HG02943 (cell line): ENCODE data around the gene EEA1.
"Not testable (repeated sequence)": the region's sequence is repeated elsewhere in the genome, so short reads cannot be mapped to it uniquely, and the experiment has no call there.

ENCODE experiments used
- ATAC-seq: cut with Tn5 transposase; IDR thresholded peaks from one replicate; pipeline ENCODE4 v1.9.1; 2021; ENCODE audit warnings: mild to moderate bottlenecking, low read depth, moderate library complexity; ENCODE audit not compliant: unreplicated experiment

The EEA1 gene

DNA sequence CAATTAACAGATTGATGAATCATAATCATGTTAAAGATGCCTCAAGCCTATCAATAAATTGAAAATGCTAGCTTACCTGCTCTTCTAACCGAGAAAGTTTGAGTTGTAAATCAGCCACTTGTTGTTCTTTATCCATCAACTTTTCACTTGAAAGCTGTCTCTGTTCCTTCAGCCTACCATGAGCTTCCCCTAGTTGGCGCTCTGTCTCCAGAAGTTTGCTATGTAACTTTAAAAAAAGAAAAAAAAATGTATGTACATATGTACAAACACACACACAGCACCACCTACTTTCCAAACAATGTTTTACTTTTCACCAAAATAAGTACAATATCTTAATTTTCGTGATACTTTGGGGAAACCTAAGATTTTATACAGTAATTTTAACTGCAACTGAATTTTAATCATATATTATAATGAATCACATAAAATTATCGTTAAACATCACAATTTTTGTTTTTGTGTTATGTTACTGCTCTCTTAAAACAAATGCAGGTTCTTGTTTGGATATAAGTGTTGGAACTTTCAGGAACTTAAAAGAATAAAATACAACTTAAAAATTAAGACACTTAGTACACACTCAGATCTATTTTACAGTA is 101.2 kb downstream of the EEA1 start:
- no peak for ATAC-seq

DNA sequence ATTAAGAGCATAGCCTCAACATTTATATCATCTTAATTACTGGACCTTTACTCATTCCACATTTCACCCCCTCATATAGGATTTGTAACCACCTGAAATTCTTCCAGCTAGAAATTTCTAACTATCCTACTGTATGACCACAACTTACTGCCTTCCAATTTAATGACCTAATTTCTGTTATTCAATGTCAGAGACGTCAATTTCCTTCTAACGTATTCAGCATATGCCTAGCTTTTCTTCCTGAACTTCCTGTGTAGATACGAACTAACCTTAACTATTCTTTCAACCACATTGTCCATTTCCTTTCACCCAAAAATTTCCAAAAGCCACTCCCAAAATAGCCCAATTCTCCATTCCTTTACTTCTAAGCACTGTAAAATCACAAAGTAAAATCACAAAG is 108.0 kb downstream of the EEA1 start:
- no peak for ATAC-seq

DNA sequence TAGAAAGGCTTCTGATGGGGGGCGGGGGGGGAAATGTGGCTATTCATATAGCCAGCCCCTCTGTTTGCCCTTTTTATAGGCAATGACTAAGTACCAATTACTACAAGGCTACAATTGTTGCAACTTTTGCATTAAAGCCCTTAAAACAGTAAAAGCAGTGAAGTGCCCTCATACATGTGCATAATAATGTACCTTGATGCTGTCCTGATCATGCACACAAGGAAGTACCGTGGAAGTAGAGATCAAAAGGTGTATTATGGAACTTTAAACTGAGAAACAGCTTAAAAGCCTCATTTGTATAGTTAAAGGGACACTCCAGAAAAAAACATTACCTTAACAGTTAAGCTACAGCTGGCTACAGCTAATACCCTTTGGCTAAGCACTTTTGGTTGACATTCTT is 114.5 kb downstream of the EEA1 start:
- ATAC-seq: no peak

DNA sequence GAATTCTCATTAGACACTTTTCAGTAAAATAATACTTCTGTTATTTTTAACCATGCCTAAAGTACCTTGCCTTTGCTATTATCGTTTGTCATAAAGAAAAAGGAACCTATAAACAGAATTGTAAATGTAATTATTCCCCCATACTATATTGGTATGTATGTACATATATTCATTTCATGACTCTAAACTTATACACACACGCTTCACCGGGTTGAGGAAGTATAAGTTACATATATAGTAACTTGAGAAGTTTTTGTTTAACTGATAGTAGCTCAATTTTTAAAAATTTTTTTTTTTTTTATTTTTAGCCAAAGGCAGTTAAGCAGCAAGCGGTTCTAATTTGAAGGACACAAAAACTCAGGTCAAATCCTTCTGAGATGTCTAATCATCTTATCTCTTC is 118.7 kb downstream of the EEA1 start:
- no peak for ATAC-seq

DNA sequence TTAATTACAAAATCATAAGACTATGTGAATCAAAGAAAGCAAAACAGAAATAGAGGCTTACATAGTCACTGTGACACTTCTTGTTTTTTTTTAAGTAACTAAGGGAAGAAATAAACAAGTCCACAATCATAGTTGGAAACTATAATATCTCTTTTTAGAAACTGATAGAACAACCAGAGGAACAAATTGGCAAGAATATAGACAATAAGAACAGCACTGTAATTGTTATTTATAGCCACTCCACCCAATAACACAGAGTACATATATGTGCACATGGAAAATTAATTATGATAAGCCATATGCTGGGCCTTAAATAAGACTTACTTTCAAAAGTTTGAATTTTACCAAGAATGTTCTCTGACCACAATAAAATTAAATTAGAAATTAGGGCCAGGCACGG is 125.2 kb downstream of the EEA1 start:
- ATAC-seq: no peak

DNA sequence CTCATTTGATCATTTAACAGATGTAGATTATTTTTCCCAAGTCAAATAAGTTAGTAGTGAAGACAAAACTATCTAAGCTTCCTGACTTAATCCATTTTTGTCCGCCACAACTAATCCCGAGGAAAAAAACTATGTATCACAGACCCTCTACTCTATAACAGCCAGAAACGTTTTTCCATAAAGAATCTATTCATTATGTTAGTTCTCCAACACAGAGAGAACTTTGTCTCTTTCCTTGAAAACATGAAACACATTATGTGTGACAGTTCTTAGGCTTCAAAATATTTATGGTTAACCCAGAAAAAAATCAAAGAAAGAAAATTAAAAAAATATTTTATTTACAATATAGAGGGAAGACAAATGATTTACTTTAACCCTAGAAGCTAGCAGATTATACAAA is 126.2 kb downstream of the EEA1 start:
- ATAC-seq: no peak

DNA sequence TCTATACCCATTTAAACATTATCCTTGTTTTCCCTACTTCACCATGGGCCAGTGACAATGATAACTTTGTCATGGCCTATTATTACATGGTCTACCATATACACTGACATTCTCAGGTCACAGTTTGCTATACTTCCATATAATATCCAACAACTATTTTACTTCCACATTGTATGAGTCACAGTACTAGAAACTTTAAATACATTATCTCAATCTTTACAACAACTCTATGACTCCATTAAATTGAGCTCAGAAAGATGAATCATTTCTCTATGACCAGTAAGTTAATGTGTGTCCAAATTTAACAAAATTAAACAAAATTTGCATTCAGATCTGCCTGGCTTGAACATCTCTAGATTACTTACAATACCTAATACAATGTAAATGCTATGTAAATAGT is 132.4 kb downstream of the EEA1 start:
- no peak for ATAC-seq

DNA sequence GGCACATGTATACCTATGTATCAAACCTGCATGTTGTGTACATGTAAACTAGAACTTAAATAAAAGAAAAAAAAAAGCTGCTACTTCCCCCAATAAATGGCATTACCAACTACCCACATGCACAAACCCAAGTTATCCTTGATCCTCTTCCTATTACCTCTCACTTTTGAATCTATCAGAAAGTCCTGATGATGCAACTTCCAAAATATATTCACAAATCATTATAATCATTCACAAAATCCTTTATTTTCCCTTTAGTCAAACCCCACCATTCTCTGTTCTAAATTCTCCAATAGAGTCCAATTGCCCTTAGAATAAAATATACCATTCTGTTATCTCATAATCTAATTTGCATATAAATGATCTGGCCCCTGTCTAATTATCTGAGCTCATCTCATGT is 134.3 kb downstream of the EEA1 start:
- no peak for ATAC-seq

DNA sequence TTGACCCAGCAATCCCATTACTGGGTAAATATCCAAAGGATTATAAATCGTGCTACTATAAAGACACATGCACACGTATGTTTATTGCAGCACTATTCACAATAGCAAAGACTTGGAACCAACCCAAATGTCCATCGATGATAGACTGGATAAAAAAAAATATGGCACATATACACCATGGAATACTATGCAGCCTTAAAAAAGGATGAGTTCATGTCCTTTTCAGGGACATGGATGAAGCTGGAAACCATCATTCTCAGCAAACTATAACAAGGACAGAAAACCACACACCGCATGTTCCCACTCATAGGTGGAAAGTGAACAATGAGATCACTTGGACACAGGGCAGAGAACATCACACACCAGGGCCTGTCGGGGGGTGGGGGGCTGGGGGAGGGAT is 134.7 kb downstream of the EEA1 start:
- not testable (repeated sequence) for ATAC-seq

DNA sequence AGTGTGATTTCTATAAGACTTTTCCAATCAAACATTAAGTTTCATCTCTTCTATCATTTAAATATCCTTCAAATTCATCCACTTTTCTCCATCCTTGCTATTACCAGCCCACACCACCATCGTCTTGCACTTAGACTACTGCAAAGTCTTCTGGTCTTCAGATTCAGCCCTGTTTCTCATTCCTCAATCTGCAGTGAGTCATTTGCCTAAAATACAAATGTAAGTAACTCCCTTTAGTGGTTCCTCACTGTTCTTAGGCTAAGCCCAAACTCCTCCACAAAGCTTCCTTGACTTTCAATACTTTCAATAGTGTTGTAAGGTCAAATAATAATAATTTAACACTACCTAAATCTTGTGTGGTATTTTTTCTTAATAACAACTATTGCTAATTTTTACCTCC is 143.1 kb downstream of the EEA1 start:
- ATAC-seq: no peak

DNA sequence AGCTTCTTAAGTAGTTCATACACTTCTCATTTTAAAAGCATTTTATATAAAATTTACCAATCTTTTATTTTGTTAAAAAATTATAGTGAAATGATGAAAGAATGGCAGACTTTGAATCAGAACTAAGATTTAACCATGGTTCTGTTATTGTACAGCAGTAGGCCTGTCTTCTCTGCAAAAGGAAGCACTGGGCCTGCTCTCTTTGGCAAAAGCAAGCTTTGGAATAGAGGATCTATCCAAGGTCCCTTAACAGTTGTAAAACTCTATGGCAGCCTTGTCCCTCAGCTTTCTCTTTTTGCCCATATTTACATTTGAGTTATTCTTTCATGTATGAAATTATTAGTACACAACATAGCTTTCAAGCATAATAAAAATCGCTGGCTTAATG is 143.5 kb downstream of the EEA1 start:
- ATAC-seq: no peak

DNA sequence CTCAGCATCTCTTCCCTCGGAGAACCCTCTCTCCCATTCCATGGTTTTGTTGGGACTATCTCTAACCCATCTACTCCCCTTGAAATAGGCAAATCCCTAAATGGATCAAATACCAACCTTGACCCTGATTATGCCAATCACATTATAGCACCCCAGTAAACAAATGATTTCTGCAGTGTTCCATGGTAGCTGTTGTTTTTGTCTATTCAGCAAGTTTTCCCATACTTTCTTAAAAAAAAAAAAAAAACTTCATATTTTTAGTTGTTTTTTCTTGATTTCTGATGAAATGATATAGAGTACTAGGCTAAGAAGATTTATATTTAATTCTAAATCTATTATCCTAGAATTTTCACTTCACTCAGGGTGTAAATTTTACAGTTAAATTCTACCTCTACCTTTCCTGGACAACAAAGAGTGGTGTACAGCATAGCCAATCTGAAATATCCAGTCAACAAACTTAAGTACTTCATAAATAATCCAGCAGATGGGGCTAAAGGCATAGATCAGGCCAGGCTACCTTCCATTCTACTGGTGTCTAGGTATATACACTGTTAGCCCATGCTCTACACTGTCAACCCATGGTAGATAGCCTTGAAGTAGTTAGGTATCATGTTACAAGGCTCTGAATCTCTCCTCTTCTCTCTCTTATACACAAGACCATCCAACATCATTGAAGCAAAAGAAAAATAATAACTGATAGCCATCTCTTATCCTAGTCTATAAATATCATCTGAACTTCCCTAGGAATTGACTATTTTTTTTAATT is 144.1 kb downstream of the EEA1 start:
- peak; percentile 97 for ATAC-seq

DNA sequence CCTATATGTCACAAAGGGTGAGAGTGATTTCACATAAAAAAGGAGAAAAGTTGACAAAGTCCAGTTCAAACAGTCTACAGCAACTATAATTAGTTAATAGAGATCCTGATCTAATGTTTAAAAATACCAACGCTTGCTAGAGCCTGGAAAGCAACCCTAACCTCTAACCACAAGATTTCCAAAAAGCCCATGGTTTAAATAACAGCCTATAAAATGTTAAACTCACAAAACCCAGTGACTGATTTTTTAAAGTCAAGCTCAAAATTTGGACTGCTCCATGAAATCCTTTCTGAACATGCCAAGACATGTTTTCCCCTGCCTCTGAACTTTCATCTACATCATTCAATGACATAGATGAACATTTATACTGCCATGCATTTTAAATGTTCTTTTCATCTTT is 144.7 kb downstream of the EEA1 start:
- no peak for ATAC-seq

DNA sequence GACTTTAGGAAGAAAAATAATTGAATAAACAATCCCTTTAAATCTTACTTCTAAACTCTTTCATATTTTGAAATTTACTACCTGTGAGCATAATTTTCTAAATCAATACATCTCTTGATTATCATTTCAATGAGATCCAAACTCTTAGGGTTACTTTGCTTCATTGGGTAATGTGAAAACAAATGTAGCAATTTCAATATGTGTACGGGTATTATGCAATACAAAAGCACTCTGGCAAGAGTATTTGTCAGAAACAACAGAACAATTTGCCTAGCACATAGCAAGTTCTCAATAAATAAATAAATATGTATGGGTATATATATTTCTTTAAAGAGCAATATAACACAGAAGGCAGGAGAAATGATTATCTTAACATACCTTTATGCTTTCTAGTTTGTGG is 149.2 kb downstream of the EEA1 start:
- no peak for ATAC-seq

DNA sequence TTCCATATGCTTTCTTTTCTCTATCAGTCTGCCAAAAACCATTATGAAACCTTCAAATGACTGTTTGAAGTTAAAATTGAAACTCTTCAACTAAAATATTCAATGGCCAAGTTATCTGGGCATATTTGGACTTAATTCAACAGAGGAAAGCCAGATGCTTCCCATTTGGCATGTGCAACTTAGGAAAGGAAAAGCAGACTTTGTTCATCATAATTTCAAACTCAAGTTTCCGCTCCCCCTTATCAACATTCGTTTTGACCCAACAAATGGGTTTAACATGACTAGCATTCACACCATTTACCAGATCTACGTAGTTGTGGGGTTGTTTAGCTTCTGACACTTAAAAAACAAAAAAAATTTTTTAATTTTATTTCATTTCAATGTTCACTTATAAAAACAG is 150.6 kb downstream of the EEA1 start:
- ATAC-seq: no peak

DNA sequence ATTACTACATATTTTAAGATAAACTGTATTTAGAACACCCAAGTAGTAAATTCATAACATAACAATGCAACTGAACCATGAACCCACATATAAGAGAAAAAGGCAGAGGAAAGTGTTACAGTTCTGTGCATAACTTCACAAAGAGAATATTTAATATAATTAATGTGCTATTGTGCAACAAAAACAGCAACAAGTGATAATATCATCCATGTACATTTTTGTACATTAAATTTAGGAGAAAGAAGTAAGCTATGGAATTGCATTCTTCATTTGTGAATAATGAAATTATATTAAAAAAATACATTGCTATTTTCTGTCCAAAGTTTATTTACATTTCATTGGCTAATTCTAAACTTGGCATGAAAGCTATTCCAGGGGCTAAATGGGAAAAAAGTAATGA is 153.7 kb downstream of the EEA1 start:
- ATAC-seq: no peak

DNA sequence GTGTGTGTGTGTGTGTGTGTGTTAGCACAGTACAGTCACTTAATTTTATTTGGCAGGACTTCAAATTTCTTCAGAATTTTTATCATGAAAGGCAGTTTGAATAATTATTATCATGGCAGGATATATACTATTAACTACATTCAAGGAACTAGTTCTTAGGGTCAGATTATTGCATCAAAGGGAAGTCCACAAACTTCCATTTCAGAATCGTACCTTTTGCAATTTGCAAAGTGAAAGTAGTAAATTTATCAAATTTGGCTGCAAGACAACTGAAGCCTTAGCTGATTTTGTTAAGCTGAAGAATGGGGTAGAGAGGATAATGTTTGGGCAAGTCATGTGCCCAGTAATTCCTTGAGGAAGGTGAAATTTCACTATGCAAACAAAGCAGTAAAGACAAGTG is 158.1 kb downstream of the EEA1 start:
- no peak for ATAC-seq

DNA sequence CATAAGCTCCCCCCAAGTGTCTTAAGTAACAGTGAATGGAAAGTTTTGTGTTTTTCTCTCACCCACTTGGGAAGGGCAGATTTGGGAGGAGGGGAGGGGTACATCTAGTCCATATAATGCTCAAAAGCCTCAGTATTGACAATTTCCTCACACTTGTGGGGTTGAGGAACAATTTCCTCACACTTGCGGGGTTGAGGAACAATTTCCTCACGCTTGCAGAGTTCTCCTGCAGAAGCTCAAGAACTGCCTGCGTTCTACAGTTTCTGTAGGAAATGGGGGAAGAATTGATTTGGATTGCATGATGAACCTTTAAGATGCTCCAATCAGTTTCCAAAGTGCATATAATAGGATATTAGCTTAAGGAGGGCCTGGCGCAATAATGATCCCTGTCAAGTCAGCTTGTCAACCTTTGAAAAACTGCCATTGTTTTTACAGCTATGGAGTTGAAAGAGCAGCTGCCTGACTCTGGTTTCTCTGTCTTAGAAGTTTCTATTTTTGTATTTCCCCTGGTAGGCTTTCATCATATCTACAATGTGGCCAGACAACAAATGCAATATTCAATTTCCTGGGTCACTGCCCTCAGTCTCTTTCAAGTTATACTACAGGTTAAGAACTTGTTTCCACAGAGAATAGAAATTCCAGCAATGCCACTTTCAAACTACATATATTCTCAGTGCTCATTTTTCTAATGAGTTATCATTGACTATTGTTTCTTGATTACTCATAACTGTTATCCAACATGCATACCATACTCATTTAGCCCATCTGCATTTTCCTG is 159.8 kb downstream of the EEA1 start:
- peak; percentile 73 for ATAC-seq

DNA sequence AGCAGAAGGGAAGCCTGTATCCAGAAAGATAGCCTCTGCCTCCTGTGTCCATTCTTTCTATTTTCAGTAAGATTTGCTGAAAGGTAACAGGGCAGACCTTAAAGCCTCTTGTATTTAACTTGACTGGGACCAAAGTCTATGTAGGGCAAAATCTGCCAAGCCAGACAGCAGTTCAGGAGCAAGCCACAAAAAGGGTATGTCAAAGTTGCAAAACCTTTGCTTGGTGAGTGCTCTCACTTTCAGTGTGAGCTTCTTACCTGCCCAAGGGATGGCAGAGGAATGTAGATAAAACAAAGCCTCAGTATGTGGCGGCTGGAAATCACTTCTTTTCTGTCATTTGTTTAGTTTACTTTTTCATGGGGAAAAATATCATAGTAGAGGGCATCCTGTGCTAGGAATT is 163.2 kb downstream of the EEA1 start:
- ATAC-seq: no peak

DNA sequence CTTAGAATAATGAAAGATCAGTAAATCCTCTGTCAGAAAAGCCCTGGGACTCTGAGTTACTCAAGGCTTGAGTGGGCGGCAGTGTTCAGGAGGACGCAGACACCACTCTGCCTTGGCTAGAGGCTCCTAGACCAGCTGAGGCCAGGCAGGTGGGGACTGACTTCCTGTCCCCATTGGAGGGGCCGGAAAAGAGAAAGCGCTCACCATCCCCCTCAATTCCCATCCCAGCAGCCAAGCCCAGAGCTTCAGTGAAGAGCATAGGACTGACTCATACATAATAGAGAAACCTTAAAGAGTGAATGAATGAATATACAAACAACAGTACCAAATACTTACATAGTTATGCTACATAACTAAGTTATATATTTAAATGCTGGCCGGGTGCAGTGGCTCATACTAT is 164.3 kb downstream of the EEA1 start:
- no peak for ATAC-seq

DNA sequence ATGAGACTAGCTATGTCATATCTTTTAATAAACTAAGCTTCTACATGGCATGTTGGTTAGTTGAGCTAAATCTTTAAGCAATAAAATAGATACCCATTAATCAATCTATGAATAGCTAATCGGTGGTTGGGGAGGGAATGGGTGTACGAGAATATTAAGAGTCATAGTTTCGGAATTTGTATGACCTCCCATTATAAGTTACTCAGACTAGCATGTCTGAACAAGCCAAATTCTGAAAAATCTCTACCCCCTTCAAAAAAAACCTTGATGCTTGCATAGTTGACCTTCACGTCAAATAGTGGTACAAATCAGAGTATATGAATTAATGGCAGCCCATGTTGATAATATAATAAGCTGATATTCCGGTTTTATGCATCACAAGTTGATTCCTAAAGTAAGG is 166.3 kb downstream of the EEA1 start:
- ATAC-seq: no peak
